Esophagus muscularis mucosa (tissue), 3 donors: ENCODE measurements around the gene ADAMTS17.

ENCODE experiments used
- POLR2AphosphoS5 ChIP-seq, 2 donors: sonication (generic); formaldehyde crosslinking; IDR thresholded peaks; one replicate each; pipeline ENCODE4 v1.6.1; 2017; ENCODE audit warnings: antibody characterized with exemption in 2 of 2
- TF ChIP-seq, protein P1 (sequence below), 3 experiments: fragments of 200-600 bp in 2 of 3; fragments of 450-650 bp in 1 of 3; sonication (generic) in 2 of 3; IDR thresholded peaks; one replicate each; pipeline ENCODE4 v1.5.1; 2017 to 2019; ENCODE audit warnings: antibody characterized with exemption in 3 of 3, mild to moderate bottlenecking in 2 of 3, moderate library complexity in 1 of 3

DNA sequence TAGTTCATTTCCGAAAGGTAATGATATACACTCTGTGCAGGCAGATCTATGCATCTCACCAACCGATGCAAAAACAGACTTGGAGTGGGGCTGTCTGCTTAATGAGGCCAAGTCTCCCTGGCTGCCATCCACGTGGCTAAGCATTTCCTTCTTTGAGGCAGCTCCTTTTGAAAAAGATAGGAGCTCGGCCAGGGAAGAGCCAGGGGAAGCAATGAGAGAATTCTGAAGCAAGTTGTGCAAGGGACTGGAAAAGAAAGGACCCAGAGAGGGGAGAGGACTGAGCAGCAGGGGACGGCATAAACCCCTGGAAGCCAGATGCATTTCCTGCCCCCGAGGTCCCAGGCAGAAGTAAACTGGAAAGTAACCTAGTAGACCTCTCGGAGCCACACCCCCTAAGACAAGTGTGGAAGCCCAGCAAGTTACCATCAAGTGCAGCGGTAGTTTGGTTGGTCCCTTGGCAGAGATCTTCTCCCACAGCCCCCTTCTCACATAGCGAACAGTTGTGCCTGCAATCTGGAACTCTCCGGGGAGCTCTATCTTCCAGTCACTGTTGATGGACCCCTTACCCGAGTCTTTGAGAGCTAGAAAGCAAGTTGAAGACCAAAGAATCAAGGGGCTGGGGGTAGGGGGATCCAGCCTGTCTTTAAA is 288.2 kb downstream of the ADAMTS17 start:
- TF ChIP-seq, protein P1, sequence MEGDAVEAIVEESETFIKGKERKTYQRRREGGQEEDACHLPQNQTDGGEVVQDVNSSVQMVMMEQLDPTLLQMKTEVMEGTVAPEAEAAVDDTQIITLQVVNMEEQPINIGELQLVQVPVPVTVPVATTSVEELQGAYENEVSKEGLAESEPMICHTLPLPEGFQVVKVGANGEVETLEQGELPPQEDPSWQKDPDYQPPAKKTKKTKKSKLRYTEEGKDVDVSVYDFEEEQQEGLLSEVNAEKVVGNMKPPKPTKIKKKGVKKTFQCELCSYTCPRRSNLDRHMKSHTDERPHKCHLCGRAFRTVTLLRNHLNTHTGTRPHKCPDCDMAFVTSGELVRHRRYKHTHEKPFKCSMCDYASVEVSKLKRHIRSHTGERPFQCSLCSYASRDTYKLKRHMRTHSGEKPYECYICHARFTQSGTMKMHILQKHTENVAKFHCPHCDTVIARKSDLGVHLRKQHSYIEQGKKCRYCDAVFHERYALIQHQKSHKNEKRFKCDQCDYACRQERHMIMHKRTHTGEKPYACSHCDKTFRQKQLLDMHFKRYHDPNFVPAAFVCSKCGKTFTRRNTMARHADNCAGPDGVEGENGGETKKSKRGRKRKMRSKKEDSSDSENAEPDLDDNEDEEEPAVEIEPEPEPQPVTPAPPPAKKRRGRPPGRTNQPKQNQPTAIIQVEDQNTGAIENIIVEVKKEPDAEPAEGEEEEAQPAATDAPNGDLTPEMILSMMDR (IDR thresholded peaks at IDR 0.05) = no peak
- TF ChIP-seq POLR2AphosphoS5 (IDR thresholded peaks at IDR 0.05) = no peak
